ENCODE data around the gene LRRC2. TPM values are rescaled to one million over a fixed set of nuclear protein-coding genes. Genes with fewer than 3 reads are reported as not detected.

Gene LRRC2
- total and polyA plus RNA-seq, 10 donors: 0.59 to 10.9 (median 5.0) TPM

- intact Hi-C loops (cut with DNase I; ENCODE audit: low total_unique reads): no loop called here
- no peak overlapping the region for H3K4me3 ChIP-seq
- no peak overlapping the region for H3K27ac ChIP-seq
- H3K4me1 ChIP-seq: peaks cover 0 to 13% (median 0%) of the 10 kb centered on the region in 6 donors
- DNase-seq: no peak
- 81 to 86% (median 81%) methylated on average over 10 of the region's 10 CpGs for WGBS, 5 donors
- H3K27me3 ChIP-seq (replicated peaks in 1 of 7): peaks cover 0 to 6% (median 0%) of the 10 kb centered on the region in 7 donors
- TF ChIP-seq CTCF (IDR thresholded peaks at IDR 0.05 in 8 of 11, conservative IDR thresholded peaks at IDR 0.05 in 3 of 11): no peak
- TF ChIP-seq POLR2AphosphoS5 (IDR thresholded peaks at IDR 0.05): no peak
- no peak for TF ChIP-seq POLR2A (IDR thresholded peaks at IDR 0.05)
- H3K36me3 ChIP-seq: no peaks in the 10 kb centered on the region
- no peaks in the 10 kb centered on the region for H3K9me3 ChIP-seq
These were observed 47.4 kb upstream of the LRRC2 start for GRCh38 chr3:46613313-46614005.

GRCh38 chr3:46612324-46612723, 46.2 kb upstream of the LRRC2 start, which contains the start of gene FAM240A:
TSS of gene FAM240A (plus strand) at chr3:46612525. CDS start at chr3:46612684, 159 bp downstream.
- no peak within 1 kb of the TSS for H3K27ac ChIP-seq
- no peaks in the 10 kb centered on the region for H3K9me3 ChIP-seq
- intact Hi-C loops (cut with DNase I; ENCODE audit: low total_unique reads): no loop called here
- DNase-seq: no peak
- peaks cover 0 to 13% (median 0%) of the 10 kb centered on the region in 6 donors for H3K4me1 ChIP-seq
- no peaks in the 10 kb centered on the region for H3K27me3 ChIP-seq (replicated peaks in 1 of 7)
- no peak for TF ChIP-seq POLR2A (IDR thresholded peaks at IDR 0.05)
- no peak for TF ChIP-seq POLR2AphosphoS5 (IDR thresholded peaks at IDR 0.05)
- no peak for TF ChIP-seq CTCF (IDR thresholded peaks at IDR 0.05 in 8 of 11, conservative IDR thresholded peaks at IDR 0.05 in 3 of 11)
- no peak within 1 kb of the TSS for H3K4me3 ChIP-seq
- WGBS, 5 donors: 77 to 81% (median 79%) methylated on average over 9 of the region's 9 CpGs
- H3K36me3 ChIP-seq: no peaks in the 10 kb centered on the region

GRCh38 chr3:46609944-46610722, 44.0 kb upstream of the LRRC2 start:
- no peak for TF ChIP-seq POLR2A (IDR thresholded peaks at IDR 0.05)
- TF ChIP-seq CTCF (IDR thresholded peaks at IDR 0.05 in 8 of 11, conservative IDR thresholded peaks at IDR 0.05 in 3 of 11): no peak
- TF ChIP-seq POLR2AphosphoS5 (IDR thresholded peaks at IDR 0.05): no peak
- intact Hi-C loops (cut with DNase I; ENCODE audit: low total_unique reads): no loop called here
- Histone ChIP-seq H3K27ac (no peak overlapping the region), H3K27me3 (replicated peaks in 1 of 7) (no peaks in the 10 kb centered on the region), H3K9me3 (no peaks in the 10 kb centered on the region), H3K36me3 (no peaks in the 10 kb centered on the region), H3K4me1 (peaks cover 0 to 13% (median 0%) of the 10 kb centered on the region in 6 donors), H3K4me3 (no peak overlapping the region)
- no peak for DNase-seq
- WGBS, 5 donors: 87 to 92% (median 91%) methylated on average over 12 of the region's 12 CpGs

GRCh38 chr3:46609212-46609721, 43.2 kb upstream of the LRRC2 start:
- intact Hi-C loops (cut with DNase I; ENCODE audit: low total_unique reads): no loop called here

More at GRCh38 chr3:46609212-46609721, 43.2 kb upstream of the LRRC2 start:
- Histone ChIP-seq H3K9me3 (no peaks in the 10 kb centered on the region), H3K27me3 (replicated peaks in 1 of 7) (no peaks in the 10 kb centered on the region), H3K4me1 (peaks cover 0 to 14% (median 0%) of the 10 kb centered on the region in 6 donors), H3K4me3 (no peak overlapping the region), H3K36me3 (no peaks in the 10 kb centered on the region), H3K27ac (peak overlapping the region in 3 of 8 donors; percentile 12 to 26 (median 14))
- 68 to 82% (median 78%) methylated on average over 5 of the region's 5 CpGs for WGBS, 5 donors
- TF ChIP-seq POLR2A (IDR thresholded peaks at IDR 0.05): no peak
- peak in 1 of 3 donors; percentile 39 for TF ChIP-seq POLR2AphosphoS5 (IDR thresholded peaks at IDR 0.05)
- TF ChIP-seq CTCF (IDR thresholded peaks at IDR 0.05 in 8 of 11, conservative IDR thresholded peaks at IDR 0.05 in 3 of 11): no peak
- DNase-seq: no peak
